ENCODE data around the gene SPN.
"Not testable (repeated sequence)": the region's sequence is repeated elsewhere in the genome, so short reads cannot be mapped to it uniquely, and the experiment has no call there.

SPN gene

DNA sequence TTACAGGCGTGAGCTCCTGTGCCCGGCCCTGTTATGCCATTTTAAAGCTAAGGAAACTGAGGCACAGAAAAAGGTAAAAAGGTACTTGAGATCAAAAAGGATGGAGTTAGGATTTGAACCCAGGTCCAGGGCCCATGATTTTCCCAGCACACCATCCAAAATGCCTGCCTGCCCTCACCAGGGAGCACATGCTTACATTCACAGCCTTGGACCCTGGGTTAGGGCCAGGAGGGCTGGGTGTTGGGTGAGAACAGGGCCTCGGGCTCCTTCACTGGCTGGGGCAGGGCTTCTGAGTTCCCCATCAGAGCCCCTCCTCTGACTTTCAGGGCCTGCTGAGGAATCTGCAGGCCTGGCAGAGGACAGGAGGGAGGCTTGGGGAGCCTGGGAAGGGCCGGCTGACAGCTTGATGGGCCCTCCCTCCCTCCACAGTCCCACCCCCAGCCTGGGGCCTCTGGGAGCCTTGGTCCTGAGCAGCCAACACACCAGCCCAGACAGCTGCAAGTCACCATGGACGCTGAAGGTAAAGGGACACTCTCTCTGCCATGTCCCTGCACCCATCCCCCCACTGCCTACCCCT is 15.7 kb downstream of the SPN start, which contains the start of gene QPRT:
TSS of gene QPRT (plus strand) at position 490 of the 577 bp plus-strand sequence. CDS start at position 508, 18 bp downstream.
- DNase-seq, result peak; percentile 66

DNA sequence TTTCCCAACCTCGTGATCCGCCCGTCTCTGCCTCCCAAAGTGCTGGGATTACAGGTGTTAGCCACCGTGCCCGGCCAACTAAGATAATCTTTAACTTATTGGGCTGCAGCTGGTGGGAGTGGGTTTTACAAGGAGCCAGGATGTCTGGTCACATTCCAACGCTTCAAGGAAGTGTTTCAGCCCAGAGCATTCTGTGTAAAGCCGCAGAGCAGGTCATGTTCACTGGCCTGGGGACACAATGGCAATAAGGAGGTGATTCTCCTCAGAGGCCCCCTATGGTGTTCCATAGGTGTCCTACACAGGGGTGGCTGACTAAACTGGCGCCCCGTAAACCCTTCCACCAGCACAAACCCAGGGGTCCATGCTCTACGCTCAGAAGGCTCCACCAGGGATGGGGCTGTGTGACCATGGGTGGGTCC is 17.1 kb downstream of the SPN start:
- DNase-seq, result no peak

DNA sequence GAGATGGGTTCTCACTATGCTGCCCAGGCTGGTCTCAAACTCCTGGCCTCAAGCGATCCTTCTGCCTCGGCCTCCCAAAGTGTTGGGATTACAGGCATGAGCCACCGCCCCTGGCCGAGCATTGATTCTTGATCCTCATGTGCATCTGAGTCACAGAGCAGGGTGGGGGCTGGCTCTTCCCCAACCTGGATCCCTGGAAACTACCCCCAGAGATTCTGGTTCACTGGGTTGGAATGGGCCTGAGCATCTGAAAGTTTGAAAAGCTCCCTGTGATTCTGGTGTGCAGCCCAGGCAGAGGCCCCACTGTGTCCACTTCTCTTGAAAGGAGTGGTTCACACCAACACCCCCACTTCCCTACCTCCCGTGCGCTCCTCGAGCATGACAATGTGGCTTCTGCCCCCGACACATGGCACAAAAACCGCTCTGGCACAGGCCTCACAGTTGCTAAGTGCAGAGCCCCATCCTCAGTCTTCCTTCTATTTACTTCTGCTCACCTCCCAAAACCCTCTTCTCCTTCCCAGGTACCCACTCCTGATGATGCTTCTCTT is 20.6 kb downstream of the SPN start:
- DNase-seq, result no peak

DNA sequence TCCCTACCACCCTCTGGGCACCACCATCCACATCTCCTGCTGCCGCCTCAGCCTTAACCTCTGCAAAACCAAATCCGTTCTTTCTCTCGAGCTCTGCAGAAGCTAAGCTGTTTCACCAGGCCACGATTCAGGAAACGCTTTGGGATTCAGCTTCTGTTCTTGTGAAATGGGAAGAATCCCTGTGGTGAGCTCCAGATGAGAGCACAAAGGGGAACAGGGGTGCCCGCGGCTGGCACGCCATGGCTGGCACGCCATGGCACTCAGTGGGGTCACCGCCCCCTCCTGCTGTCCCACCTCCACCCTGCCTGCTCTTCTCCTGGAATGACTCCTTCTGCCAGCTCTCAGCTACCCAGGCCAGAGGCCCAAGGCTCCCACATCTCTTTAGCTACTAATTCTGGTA is 21.6 kb downstream of the SPN start:
- no peak for DNase-seq

DNA sequence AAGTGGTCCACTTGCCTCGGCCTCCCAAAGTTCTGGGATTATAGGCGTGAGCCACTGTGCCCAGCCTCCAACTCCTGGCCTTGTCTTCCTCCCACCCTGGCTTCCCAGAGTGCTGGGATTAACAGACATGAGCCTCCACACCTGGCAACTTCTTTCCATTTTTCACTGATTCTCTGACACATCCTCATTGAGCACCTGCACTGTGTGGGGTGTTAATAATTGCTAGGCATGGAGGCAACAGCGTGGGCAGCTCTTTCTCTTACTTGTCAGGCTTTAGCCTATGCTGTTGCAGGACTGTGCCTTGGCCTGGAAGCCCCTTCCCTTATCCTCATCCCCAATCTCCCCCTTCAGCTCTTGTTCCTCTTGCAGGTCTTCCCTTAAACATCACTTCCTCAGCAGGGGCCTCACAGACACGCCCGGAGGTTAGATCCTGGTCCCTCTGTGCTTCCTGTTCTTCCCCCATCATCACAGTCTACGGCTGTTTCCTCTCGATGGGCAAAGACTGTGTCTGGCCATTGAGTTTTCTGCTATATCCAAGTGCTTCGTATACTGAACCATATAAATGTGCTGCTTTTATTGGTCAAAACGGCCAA is 23.8 kb downstream of the SPN start:
- no peak for DNase-seq

DNA sequence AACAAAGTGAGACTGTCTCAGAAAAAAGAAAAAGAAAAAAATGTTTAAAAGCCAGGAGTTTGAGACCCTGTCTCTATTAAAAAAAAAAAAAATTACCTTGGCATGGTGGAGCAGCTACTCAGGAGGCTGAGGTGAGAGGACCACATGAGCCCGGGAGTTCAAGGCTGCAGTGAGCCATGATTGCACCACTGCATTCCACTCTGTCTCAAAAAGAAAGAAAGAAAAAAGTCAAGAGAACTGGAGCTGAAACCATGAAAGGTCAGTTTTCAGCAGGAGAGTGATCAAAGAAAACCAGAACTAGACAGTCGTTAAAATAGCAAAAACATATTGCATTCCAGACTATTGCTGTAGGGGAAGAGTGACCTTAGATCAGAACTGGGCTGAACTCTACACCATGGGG is 24.7 kb downstream of the SPN start:
- no peak for DNase-seq

DNA sequence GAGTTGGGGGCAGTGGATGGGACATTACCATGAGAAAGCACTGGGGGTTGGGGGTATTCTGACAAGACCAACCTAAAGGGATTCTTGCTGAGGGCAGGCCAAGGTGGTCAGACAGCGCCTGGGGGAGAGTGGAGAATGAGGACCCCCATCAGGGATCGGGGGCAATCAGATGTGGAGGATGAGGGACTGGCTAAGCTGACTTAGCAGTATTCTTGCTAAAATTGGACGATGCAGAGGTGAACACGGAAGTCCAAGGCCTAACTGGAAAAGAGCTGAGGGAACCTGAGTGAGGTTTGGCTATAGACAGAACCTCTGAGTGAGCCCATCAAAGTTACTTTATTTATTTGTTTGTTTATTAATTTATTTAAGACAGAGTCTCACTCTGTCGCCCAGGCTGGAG is 25.1 kb downstream of the SPN start:
- DNase-seq, result no peak

DNA sequence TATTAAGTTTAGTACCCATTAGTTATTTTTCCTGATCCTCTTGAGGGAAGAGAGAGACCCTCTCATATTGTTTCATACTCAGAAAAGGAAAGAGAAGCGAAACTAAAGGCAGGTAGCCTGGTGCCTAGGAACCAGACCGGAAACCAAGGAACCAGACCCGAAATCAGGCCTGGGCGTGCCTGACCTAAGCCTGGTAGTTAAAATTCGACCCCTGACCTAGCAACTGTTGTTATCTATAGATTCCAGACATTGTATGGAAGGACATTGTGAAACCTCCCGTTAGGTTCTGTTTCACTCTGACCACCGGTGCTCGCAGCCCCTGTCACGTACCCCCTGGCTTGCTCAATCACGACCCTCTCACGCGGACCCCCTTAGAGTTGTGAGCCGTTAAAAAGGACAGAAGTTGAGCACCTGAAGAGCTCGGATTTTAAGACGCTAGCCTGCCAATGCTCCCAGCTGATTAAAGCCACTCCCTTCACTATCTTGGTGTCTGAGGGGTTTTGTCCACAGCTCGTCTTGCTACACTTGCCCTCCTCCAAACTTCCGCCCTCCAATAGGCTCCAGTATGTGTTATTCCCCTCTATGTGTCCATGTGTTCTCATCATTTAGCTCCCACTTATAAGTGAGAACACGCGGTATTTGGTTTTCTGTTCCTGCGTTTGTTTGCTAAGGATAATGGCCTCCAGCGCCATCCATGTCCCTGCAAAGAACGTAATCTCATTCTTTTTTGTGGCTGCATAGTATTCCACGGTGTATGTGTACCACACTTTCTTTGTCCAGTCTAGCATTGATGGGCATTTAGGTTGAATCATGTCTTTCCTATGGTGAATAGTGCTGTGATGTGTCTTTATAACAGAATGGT is 26.7 kb downstream of the SPN start:
- DNase-seq, result not testable (repeated sequence)

DNA sequence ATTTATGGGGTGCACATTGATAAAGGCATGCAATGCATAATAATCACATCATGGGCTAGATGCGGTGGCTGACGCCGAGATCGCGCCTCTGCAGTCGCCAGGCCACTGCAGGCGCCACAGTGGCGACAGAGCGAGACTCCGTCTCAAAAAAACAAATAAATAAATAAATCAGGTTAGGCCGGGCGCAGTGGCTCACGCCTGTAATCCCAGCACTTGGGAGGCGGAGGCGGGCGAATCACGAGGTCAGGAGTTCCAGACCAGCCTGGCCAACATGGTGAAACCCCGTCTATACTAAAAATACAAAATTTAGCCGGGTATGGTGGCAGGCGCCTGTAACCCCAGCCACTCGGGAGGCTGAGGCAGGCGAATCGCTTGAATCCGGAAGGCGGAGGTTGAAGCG is 29.6 kb downstream of the SPN start:
- DNase-seq, result not testable (repeated sequence)

DNA sequence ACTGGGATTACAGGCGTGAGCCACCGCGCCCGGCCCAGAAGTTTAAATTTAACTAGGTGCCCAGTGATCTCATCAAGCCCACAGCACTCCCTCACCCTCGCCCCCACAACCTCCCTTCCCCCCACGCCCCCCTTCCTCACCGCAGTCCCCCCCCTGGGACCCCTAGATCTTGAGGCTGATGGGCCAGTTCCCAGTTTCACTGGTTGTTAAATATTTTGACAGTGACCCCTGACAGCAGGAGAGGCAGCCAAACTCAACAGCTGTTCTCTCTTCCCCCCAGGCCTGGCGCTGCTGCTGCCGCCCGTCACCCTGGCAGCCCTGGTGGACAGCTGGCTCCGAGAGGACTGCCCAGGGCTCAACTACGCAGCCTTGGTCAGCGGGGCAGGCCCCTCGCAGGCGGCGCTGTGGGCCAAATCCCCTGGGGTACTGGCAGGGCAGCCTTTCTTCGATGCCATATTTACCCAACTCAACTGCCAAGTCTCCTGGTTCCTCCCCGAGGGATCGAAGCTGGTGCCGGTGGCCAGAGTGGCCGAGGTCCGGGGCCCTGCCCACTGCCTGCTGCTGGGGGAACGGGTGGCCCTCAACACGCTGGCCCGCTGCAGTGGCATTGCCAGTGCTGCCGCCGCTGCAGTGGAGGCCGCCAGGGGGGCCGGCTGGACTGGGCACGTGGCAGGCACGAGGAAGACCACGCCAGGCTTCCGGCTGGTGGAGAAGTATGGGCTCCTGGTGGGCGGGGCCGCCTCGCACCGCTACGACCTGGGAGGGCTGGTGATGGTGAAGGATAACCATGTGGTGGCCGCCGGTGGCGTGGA is 31.5 kb downstream of the SPN start:
- DNase-seq, result no peak

DNA sequence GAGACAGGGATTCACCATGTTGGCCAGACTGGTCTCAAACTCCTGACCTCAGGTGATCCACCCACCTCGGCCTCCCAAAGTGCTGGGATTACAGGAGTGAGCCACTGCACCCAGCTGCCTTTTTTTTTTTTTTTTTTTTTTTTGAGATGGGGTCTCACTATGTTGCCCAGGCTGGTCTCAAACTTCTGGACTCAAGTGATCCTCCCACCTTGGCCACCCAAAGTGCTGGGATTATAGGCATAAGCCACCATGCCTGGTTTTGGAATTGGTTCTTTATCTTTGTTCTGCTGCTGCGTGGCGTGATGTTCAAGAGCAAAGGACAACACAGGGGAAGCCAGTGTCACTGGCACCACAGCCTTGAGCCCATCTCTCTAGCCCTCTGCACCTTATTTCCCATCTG is 32.6 kb downstream of the SPN start:
- DNase-seq, result not testable (repeated sequence)

DNA sequence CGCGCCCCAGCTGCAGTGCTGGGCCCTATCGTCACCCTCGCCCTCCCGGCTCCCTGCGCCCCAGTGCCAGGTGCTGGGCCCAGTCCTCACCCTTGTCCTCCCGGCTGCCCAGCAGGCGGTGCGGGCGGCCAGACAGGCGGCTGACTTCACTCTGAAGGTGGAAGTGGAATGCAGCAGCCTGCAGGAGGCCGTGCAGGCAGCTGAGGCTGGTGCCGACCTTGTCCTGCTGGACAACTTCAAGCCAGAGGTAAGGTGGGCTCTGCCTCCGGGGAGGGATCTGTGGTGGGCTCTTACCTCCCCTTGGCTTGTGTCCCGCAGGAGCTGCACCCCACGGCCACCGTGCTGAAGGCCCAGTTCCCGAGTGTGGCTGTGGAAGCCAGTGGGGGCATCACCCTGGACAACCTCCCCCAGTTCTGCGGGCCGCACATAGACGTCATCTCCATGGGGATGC is 33.9 kb downstream of the SPN start:
- DNase-seq, result no peak

DNA sequence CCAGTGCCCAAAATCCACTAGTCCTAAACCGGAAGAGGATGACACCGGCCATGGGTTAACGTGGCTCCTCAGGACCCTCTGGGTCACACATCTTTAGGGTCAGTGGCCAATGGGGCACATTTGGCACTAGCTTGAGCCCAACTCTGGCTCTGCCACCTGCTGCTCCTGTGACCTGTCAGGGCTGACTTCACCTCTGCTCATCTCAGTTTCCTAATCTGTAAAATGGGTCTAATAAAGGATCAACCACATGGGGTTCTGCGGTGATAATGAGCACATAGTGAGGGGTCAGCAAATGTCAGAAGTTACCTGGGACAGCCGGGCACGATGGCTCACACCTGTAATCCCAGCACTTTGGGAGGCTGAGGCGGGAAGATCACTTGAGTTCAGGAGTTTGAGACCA is 34.3 kb downstream of the SPN start:
- DNase-seq, result no peak

DNA sequence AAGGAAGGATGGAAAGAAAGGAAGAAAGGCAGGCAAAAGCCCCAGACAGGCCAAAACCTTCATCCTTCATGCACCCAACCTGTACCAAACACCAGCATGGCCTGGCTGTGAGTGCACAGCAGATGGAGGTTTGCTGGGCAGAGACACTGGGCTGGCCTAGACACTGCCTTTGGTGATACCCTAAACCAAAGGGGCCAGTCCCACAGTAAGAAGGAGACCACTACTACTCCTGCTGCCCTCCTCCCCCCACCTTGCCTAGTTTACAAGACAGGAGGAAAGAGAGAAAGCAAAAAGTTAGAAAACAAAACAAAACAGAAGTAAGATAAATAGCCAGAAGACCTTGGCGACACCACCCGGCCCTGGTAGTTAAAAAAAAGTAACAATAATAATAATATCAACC is 35.0 kb downstream of the SPN start:
- no peak for DNase-seq

DNA sequence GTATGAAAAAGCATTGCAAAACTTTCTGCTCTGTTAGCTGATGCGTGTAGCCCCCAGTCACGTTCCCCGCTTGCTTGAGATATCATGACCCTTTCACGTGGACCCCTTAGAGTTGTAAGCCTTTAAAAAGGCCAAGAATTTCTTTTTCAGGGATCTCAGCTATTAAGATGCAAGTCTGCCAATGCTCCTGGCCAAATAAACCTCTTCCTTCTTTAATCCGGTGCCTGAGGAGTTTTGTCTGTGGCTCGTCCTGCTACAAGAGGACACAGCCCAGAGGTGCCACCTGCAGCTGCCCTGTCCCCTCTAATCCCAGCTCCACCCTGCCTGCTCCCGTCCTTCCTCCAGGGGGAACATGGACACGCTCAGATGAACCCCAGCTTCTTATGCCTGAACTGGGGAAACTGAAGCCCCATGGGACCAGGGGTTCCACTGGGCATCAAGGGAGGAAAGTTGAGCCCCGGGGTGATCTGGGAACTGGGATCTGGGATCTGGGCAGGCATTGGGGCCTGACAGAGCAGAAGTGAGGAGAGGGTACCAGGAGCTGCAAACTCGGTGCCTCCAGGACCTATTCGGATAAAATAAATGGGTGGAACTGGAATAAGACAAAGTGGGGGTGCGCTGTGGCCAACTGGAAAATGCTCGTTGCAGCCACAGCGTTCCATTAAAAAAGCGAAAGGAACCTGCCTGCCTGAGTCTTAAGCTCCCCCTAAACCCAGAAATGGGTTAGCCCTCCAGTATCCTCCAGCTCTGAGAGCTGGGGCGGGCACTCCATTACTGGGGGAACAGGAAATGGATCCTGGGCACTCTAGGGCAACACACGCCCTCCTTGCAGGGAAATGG is 35.7 kb downstream of the SPN start:
- DNase-seq, result no peak

DNA sequence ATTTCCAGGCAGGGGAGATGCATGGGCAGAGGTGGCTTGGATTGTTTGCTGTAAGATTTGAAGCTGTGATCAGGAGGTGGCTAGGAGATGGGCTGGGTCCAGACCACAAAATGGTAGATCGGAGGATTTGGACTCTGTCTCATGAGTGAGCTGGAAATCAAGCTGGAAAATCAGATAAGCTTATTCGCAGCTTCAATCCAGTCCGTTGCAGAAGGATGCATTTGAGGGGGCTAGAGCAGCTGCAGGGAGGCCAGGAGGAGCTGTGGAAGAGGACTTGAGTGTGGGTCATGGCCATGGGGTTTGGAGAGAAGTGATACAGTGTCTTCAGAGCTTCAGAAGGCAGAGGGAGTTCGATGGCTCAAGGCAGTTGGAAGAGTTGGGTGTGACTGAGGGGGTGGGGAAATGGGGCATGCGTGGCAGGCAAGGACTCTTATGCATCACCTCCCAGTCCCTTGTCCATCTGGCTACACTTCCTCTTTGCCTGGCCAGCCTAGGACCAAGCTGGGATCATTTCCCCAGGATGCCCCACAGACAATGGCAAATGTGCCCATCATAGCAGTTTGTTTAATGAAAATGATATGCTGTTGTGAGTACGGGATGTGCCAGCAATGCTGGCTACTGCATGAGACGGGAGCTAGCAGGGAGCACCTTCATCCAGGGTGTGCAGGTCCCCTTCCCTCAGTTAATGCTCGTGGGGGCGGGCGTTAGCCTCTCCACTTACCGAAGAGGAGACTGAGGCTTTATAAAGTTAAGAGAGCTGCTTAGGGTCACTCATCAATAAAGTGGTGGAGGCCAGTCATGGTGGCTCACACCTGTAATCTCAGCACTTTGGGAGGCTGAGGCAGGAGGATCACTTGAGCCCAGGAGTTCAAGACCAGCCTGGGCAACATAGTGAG is 36.5 kb downstream of the SPN start:
- DNase-seq, result no peak

DNA sequence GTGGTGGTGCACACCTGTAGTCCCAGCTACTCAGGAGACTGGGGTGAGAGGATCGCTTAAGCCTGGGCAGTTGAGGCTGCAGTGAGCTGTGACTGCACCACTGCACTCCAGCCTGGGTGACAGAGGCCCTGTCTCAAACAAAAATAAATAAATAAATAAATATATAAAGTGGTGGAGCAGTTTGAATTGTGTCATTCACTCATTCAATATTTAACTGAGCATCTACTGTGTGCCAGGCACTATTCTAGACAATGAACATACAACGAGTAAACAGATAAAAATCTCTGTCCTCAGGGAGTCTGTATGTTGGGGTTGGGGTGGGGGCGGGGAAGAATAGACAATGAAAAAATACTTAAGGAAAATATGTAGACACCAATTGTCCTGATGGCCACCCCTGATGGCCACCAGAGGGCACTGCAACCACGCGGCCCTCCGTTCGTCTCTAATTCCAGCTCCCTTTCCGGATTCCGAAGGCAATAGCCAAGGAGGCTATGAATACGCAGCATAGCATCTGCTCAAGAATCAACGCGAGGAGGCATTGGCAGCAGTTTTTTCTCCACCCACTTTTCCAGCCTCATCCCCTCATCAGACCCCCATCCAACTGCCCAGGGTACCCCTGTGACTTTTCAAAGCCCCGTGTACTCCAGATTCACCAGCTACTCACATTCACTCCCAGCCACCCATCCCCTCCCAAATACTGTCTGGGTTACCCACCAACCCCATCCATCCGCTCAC is 37.4 kb downstream of the SPN start:
- DNase-seq, result peak; percentile 41

DNA sequence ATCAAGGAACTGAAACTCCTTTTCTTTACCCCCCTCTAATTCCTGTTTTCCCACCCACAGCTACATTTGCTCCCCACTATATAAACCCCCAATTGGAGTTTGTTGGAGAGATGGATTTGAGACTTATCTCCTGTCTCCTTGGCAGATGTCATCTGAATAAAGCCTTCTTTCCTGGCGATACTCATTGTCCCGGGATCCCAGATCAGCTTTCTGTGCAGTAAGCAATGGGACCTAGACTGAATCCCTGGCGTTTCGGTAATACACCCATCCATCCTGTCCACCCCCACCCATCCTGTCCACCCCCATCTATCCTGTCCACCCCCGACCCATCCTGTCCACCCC is 38.1 kb downstream of the SPN start:
- no peak for DNase-seq

DNA sequence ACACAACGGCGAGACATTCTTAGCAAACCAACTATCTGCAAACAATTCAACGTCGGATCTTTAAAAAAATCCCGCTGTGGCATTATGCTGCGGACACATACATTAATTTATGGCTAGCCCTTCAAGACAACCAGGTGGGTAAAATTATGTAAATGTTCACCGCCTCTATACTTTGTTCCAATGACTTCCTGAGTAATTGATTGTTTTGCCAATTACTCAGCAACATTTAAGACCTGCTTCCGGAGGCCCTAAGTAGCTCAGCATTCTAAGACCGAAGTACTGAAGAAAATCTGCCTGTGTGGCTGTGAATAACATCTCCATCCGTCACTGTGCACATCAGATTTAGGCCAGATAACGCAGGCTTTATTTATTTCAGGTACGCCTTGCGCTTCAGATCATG is 39.2 kb downstream of the SPN start:
- no peak for DNase-seq

DNA sequence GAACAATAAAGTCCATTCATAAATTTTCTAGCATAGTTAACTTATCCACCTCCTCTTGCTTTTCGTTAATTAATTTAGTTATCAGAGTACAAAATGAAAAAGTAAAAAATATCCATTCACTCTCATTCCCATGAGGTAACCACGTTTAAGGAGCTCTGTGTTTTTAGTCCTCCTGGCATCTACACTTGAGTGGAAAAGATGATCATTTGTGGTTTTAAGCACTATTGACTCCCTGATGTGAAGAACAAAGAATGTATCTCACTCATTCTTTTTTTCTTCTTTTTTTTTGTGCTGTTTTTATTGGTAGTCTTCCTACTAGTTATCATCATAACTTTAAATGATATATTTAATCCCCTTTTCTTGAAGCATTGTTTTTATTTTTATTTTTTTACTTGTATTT is 42.0 kb downstream of the SPN start:
- no peak for DNase-seq

Data from DMS 273 treated with DMSO at 0.1 percent for 48 hours (cell line).